NCI-H1092 treated with DMSO at 0.1 percent for 48 hours (cell line): ENCODE measurements around the gene GPS1.

Source experiments
- DNase-seq: peaks from one replicate; lab custom pipeline; 2025; lab: John Stamatoyannopoulos, UW

The GPS1 gene

DNA sequence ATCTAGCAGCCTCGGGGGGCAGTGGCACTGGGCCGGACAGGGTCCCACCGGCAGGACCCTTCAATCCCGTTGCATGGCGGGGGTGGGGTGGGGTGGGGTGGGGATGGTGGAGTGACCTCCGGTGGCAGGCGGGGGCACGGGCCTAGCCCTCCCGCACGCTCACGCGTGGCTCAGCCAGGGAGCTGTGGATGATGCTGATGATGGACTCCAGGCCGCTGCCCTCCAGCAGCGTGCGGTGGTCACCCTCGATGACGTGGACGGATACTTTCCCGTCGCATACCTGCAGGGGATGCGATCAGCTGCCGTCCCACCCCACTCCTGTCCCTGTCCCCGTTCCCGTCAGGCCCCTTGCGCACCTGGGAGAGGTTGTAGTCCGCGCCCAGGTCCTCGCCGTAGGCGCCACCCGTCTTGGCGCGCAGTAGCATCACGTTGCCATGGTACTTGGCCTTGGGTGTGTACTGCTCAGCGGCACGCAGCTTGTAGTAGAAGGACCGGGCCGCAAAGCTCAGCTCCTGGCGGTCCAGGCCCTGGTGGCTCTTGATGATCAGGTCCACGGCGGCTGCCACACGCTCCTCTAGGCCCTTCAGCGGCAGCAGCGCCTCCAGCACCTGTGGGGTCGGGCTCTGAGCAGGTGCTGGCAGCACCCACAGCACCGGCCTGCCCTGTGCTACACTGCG is 27.4 kb downstream of the GPS1 start:
- DNase-seq = no peak

DNA sequence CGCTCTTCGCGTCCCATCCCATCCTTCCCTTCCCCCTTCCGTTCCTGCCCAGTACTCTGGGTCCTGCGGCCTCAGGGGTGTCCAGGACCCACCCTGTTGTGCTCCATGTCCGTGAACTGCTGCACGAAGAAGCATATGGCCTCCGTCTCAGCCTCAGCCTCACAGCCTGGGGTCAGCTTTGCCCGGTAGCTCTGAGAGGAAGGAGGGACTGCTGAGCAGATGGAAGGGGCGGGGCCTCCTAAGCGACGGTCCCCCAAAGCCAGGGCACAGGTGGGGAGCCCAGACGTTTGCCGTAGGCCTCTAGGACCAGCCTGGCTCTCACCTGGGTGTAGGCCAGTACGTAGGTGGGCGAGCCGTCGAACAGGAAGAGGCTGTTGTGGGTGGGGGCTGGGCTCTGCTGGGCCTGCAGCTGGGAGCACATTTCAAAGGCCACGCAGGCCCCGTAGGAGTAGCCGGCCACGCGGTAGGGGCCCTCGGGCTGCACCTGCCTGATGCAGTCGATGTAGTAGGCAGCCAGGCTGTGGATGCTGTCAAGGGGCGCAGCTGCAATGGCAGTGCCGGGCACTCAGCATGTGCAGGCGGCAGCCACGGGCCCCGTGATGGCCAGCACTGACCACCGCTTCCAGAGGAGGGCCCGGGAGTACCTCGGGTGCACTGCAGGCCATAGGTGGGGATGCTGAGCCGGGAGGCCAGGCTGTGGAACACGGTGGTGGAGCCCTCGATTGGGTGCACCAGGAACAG is 28.5 kb downstream of the GPS1 start:
- DNase-seq = no peak

DNA sequence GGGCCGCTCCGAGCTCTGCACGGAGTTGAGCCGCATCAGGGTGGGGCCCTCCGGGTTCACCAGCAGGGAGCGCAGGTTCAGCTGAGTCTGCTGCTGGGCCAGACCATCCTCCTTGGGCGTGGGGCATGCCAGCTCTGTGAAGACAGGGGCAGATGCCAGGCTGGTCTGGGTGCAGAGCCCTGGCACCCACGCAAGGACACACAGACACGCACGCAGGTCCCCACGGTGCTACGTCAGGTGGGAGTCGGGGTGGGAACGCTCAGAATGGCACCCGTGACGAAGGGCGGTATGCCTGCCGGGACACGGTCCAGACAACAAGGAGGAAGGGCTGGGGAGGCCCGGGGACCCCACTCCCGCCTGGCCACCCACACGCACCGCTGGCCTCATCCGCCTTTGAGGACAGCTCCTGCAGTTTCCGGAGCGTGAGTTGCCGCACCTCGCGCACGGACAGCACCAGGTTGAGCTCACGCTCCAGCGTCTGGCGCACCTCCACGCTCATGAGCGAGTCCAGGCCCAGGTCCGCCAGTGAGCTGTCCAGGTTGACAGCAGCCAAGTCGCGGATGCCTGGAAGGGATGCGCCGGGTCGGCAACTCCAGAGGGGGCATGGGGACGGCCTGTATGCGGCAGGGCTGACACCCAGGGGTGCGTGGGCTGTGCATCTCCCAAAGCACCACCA is 29.2 kb downstream of the GPS1 start:
- no peak for DNase-seq

DNA sequence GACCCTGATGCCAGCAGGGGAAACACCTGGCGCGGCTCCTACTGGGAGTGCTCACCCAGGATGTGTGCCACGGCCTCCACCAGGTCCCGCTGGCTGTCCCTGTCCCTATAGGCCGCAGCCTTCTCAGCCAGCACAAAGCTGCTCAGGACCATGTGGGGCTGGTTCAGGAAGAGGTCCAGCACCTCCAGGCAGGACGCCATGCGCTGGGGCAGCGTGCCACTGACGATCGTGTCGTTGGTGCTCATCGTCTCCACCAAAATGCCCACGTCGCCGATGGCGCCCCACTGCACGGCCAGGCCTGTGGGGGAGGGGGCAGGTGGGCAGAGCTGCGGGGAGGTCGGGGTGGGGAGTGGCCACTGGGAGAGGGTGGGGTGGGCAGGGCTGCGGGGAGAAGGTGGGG is 29.8 kb downstream of the GPS1 start:
- no peak for DNase-seq

DNA sequence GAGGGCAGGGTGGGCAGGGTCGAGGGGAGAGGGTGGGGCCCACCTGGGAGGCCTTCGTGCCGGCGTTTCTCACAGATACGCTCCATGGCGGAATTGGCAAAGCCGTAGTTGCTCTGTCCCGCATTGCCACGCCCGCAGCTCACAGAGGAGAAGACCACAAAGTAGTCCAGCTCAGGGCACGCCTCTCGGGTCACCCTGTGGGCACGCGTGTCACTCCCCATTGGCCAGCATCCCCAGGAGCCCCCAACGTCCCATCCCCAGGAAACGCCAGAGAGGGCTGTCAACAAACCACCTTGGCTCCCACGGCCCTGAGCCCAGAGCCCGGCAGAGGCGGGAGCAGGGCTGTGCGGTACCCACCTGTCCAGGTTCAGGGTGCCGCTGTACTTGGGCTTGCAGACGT is 30.3 kb downstream of the GPS1 start:
- DNase-seq = no peak

DNA sequence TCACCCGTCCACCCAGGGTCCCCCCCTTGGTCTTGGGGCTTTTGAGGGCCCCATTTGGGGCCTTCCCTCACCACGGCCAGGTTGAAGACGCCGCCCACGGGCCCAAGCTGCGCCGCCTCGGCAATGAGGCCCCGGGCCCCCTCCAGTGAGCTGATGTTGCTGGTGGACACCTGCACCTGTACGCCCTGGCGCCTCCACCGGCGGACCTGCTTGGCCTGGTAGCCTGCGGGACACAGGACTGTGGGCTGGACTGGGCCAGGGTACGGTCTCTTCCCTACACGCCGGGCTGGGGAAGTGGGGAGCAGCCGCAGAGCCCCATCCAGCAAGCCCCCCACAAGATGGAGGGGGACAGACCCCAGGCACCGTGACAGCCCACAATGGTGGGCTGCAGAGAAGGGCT is 30.8 kb downstream of the GPS1 start:
- DNase-seq = no peak

DNA sequence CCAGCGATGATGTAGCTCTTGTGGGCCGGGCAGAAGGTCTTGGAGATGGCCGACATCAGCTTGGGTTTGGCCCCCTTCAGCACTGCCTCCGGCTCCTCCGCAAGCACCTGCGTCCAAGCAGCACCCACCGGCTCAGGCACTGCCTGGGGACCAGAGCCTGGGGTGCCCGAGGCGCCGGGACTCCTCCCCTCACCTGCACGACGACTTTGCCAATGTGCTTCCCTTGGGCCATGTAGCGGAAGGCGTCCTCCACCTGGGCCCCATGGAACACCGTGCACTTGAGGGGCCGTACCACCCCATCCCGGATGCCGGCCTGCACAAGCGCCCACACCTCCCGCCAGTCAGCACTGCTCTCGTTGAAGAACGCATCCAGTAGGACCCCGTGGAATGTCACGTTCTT is 31.3 kb downstream of the GPS1 start:
- DNase-seq = no peak

DNA sequence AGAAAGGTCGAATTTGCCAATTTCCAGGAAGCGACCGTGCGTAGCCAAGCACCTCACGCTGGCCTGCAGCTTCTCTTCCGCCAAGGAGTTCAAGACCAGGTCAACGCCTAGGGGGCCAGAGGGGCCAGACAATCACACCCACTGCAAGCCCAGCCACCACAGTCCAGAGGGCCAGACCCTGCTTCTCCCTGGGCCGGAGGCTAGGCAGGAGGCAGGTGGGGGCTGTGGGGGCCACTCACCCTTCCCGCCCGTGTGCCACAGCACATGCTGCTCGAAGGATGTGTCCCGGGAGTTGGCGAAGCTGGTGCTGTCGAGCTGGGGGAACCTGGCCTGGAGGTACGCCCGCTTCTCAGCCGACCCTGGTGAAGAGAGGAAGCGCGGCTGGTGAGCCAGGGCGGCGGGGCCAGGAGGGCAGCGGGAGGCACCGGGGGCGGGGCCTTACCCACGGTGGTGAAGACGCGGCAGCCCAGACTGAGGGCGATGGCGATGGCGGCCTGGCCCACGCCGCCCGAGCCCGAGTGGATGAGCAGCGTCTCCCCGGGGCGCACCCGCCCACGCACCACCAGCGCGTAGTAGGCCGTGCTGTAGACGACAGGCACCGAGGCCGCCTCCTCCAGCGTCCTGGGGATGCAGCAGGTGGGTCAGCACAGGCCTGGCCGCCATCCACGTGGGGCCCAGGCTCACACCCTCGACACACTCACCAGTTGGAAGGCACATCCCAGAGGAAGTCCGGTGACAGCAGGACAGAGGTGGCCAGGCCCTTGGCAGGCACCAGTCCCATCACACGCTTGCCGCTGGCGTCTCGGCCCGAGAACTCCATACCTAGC is 32.0 kb downstream of the GPS1 start:
- DNase-seq = no peak

DNA sequence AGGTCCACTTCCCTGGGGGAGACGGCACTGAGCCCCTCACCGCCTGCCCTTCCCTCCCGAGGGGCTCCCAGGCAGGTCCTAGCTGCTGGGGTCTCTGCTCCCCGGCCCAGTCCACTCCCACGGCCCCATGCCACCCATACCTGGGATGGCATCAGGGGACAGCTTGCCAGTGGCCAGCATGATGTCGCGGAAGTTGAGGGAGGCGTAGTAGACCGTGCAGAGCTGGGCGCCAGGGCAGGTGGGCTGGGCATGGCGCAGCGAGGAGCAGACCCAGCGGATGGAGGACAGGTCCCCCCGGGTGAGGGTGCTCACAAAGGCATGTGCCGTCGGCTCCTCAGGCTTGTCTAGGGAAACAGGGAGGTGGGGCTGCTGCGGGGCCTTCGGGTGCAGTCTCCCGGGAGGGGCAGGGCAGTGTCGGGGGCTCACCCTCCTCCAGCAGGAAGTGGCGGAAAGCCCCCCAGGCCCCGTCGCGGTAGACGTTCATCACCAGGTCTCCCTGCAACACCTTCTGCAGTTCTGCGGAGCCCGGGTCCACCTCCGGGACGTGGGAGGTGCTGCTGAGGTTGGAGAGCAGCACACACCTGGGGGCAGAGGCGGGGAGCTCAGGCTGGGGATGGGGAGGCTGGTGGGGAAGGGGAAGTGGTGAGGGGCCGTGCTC is 32.8 kb downstream of the GPS1 start:
- DNase-seq = no peak

DNA sequence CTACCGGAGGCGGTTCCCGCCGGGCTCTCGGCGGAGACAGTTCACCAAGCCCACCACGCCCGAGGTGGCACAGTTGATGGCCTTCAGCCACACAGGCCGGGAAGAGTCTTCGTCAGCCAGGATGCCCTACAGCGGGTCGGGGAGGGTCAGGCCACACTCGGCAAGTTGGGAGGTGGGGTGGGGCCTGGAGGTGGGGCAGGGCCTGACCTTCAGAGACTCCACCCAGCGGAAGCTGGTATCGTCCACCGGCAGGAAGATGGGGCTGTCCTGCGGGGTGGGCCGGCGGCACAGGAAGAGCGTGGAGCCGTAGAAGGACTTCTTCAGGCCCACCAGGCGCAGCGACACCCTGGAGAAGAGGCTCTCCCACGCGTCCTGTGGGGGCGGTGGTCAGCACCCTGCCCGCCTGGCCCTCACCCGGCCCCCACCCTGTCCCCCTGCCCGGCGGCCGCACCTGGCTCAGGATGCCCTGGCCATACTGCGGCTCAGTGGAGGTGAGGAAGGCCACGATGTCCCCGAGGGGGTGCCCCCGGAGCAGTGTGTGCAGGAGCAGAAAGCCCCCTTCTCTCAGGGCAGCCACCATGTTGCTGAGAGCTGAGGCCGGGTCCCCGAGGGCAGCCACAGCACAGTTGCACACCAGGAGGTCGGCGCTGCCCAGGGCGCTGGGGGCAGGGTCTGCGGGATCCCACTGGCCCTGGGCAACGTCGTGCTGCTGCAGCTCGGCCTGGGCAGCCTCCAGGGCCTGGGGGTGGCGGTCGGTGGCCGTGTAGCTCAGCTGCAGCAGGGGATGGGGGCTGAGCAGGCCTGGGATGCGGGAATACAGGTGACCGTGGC is 33.5 kb downstream of the GPS1 start:
- no peak for DNase-seq

DNA sequence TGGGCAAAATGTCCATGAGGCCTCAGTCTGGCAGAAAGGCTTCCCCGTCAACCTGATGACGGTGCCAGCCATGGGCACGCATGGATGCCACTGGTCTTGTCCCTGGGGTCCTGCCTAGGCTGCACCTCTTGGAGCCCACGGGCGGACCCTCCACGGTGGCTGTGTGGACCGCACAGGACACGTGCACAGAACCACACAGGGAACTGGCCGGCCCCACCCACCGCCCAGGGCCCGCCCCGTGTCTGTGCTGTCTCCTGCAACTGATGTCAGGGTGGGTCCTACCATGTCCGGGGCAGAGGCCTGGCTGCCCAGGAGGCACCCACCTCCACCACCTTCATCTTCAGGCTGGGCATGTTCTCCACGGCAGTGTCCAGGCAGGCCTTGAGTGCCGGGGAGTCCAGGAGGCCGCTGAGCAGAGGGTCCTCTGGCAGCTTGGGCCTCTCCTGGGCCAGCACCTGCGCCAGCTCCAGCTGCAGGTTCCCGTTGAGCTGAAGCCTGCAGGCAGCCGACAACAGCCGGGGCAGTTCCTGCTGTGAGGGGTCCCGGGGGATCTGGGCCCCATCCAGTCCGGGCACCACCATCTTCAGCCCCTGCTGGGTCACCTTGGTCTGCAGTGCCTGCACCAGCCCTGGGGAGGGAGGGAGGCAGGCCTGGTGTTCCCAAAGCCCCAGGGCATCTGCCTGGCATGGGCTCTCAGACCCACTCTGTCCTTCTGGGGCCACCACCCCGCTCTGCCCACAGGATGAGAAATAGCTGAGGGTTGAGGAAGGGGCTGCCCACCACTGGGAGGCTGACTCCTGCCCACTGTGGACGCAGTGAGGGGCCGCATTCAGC is 34.5 kb downstream of the GPS1 start:
- DNase-seq = no peak

DNA sequence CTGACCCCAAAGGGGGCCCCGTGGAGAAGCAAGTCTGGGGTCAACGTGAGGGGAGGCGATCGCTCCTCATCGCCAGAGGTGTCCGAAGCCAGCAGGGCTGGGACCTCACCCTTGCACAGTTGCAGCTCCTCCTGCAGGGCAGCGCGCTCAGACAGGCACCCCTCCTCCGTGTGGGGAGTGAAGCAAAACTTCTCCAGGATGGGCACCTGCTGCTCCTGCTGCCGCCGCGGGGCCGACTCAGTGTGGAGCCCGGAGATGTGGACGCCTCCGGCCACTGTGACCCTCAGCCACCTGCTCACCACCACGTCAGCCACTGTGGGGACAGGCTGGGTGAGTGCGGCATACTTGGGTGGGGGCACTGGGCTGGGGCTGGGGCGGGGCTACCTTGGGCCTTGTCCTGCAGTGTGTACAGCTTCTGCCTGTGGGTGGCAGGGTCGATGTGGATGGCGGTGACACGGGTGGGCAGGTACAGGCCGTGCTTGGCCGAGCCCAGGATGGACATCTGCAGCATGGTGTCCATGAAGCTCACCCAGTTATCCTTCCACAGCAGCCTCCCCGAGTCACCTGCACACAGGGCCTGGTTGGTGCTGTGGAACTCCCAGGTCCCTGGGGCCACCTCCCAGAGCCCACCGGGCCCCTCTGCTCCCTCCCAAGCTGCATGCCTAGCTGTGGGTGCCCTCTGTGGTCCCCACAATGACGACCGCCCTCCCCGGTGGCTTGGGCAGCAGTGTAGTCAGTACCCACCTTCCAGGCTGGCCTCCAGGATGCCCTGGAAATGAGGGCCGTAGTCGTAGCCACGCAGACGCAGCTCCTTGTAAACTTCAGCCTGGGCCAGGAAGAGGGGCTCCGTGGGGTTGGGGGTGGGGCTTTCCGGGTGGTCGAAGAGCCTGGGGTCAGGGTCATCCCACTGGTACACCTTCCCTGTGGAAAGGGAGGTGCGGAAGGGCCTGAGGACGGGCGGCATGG is 35.5 kb downstream of the GPS1 start:
- DNase-seq = no peak

DNA sequence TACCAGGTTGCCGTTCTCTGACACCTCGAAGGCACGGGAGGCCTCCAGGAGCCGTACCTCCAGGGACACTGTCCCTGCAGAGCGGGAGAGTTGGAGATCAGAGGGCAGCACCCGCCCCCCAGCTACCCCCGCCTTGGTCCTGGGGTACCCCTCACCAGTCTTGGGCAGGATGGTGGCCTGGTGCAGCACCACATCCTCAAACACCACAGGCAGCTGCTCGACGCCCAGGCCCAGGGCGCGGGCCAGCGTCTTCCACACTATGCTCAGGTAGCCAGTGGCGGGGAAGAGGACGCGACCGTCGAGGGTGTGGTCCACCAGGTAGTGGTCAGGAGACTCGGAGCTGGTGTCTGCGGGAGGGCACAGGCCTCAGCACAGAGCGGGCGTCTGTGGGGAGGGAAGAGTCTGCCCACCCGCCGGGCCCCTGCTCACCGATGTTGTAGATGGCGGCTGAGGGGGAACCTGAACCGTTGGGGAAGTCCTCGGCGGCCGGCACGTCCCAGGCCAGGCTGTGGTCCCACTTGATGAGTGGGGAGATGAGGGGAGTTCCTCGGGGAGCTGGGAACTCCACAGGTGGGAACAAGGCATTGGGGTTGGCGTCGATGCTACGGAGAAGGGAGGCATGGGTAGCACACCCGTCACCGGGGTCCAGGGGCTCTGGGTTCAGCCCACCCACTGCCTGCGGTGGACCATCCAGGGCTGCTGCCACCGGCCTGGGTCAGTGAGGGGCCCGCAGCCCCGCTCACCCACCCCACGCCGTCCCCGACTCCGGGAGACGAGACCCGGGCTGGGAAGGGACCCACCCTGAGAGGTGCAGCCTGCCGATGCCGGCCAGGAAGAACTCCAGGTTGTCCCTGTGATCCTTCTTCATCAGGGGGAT is 36.5 kb downstream of the GPS1 start:
- no peak for DNase-seq

DNA sequence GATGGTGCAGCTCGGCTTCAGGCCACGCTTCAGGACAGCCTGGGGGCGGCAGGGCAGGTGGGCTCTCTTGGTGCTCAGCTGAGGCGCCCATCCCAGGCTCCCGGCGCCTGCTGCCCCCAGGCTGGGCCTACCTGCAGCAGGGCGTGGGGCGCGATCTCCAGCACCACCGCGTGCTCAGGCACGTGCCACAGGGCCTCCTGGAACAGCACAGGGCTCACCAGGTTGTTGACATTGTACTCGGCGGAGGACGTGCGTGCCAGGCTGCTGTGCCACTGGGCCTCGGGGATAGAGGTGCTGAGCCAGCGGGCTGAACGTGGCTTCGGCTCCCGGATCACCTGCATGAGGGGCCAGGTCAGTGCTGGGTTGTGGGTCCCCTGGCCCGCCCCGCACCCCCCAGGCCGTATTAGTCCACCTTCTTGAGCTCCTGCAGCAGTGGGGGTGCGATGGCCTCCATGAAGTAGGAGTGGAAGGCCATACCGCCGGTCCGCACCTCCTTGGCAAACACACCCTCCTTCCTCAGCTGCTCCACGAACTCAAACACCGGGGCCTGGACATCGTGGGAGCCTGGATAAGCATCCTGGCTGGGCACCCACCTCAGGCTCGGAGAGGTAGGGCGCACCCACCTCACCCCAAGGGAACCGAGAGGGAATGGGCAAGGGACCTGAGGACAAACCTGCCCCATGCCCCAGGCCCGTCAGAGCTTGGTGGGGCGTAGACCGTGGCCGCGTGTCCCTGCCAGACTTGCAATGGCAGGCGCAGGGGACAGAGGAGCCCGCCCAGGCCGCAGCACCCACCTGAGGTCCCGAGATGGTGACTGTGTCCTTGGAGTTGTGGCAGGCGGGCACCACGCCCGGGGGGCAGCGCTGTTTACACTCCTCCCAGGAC is 37.4 kb downstream of the GPS1 start:
- DNase-seq = no peak

DNA sequence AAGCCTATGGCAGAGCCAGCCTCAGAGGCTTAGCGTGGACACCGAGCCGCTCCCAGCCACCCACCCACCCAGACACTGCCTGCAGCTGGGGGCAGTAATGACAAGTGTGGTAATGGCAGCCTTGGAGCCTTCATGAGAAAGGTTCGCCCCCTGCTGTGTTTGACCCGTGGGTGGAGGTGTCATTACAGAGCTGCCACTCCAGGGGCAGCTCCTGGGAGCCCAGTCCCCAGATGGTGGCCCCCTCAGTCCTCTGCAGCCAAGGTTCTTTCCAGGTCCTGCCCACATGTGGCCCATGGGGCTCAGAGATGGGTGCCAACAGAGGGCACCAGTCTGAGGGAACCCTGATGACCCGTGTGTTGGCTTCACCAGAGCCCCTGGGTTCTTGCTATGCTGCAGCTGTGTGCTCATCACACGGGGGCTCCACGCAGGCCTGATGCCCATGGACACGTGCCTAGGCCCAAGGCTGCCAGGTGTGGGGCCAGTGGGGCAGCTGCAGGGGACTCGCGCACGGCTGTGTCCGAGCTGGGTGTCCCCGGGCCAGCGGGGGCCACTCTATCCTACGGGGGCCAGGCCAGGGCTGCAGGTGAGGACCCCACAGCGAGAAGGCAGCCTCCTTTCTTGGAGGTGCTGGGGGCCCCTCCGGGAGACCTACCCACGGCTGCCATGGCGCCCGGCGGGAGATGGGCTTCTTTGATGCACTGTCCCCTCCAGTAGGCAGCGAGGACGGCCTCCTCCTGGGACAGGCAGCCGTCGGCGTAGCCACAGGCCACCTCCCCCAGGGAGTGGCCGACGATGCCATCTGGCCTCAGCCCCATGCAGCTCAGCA is 38.2 kb downstream of the GPS1 start:
- DNase-seq = no peak
